HG02884 (cell line): ENCODE data around the gene MAGI2.

Experiments
- ATAC-seq: cut with Tn5 transposase; IDR thresholded peaks from one replicate; pipeline ENCODE4 v1.9.1; 2021; ENCODE audit warnings: mild to moderate bottlenecking, moderate library complexity; ENCODE audit not compliant: unreplicated experiment

Gene MAGI2

DNA sequence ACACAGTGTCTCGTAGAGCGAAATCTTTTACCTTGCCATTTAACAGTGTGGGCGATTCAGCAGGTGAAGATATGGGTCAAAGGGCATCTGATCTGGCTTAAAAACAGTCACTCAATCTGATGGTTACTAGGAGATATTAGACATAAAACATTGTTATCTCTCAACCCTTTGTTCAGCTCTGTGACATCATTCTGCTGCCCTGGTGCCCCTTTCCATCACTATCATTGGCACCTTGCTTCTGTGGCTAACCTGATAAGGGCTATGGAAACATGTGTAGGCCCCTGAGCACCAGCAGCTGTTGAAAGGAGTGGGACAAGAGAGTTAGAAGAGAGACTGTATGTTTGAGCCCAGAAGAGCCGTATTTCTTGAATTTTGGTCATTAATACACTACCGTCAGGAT lies 1004.6 kb downstream of the MAGI2 start:
- ATAC-seq: no peak

GRCh38 chr7:78444267-78444666 lies 1009.2 kb downstream of the MAGI2 start:
- ATAC-seq: no peak

- no peak for ATAC-seq
Measured at GRCh38 chr7:78443811-78444210, 1009.7 kb downstream of the MAGI2 start.

DNA sequence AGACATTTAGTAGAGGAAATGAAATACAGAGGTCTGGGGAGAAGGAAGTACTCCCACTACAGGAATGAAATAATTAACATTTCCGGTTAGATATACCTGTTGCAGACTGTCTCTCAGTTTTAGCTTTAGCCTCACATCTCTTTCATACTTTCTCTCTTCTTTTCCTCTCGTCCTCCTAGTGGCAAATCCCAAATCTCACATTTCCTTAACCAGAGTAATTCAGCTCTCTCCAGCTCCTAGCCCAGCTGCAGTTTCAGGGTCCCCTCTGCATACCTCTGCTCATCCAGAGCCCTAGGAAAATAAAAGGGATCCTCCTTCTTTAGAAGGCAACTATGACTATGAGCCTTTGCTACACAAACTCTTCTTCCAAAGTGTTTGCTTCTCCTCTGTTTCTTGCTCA lies 1011.7 kb downstream of the MAGI2 start:
- no peak for ATAC-seq

GRCh38 chr7:78438433-78438832 lies 1015.0 kb downstream of the MAGI2 start:
- ATAC-seq: no peak

DNA sequence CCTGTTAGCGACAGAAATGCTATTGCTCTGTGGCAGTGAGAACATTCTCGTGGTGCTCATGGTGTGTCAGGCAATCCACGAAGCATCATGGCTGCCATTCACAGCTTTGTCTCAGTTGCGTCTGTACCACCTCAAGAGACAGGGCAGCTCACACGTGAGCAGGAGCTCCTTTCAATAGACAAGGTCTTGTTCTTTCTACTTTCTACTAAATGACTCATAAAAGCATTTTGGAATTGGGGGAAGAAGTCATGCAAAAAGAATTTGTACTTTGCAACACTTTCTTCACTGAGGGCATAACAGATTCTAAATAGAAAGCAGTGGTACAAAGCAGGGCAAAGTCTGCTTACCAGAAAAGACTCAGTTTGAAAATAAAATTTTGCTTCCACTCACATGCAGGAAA lies 1016.3 kb downstream of the MAGI2 start:
- no peak for ATAC-seq

DNA sequence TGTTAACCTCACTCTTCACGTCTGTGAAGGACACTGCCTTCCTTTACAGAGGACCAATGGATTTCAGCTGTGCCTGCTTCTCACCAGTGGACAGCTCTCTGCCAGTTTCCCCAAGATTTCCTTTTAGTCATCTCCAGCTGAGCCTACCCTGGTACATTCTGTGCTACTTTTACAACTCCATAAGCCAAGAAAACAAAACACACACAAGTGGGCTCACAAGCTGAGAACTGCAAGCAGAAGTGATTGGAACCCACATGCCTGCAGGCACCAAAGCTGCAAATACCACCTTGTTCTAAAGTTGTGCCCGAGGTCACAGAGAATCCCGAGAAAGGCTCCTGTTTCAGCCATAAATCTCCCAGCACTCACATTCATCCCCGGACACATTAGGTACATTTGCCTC lies 1018.1 kb downstream of the MAGI2 start:
- no peak for ATAC-seq

GRCh38 chr7:78434281-78434680 lies 1019.2 kb downstream of the MAGI2 start:
- ATAC-seq: no peak

- no peak for ATAC-seq
Measured at GRCh38 chr7:78433421-78433820, 1020.0 kb downstream of the MAGI2 start.

GRCh38 chr7:78429878-78430277 lies 1023.6 kb downstream of the MAGI2 start:
- no peak for ATAC-seq

DNA sequence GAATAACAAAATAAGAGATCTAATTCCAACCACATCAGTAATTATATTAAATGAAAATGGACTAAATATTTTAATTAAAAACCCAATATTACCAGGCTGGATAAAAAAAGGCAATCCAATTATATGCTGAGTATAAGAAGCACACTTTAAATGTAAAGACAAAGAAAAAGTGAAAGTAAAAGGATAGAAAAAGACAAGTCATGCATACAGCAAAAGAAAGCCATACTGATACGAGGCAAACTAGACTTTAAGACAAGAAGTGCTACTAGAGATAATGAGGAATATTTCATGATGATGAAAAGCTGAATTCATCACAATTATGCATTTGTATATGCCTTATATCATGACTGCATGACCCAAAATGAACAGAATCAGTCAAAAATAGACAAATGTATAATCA lies 1026.3 kb downstream of the MAGI2 start:
- peak; percentile 50 for ATAC-seq

GRCh38 chr7:78420001-78420400 lies 1033.5 kb downstream of the MAGI2 start:
- ATAC-seq: no peak

GRCh38 chr7:78417180-78417853 lies 1036.2 kb downstream of the MAGI2 start:
- ATAC-seq: no peak

DNA sequence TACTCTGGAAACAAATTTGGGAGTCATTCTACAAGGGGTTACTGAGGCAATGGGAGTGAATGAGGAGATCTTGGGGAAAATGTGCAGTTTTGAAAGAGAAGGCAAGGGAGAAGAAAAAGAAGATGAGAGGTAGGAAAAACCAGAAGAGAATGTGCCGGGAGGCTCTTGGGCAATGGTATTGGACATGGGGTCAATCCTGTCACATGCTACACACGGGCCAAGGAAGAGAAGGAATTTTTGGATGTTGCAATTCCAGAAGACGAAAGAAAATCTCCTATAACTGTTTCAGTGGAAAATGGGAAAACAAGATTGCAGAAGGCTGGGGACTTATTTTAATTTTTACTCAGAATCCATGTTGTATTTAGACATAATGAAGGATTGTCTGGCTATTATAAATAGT lies 1039.9 kb downstream of the MAGI2 start:
- ATAC-seq: no peak

DNA sequence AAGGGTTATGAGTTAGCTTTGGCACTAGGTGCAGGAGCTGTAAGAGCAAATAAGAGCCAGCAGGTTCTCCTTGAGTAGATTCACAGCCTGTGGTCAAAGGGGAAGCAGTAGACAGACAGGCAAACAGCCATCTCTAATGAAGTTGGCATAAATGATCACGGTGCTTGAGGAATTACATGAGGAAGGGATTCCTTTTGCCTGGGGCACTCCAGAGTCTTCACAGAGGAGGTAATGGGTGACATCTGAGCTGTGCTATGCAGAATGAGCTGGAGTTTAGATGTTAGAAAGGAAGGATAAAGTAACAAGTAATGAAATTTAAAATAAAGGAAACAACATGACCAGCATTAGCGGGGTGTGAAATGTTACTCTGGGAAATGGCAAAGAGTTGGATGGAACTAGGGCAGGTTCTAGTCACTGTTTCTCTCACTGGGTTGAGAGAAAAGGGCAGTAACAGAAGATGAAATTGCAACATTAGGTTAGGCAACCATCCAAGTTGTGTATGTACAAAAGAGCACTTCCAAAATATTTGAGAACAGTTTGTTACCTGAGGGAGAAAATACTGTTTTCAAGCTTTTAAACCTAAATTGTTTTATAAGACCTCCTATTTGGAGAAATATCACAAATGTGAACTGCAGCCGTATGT lies 1041.1 kb downstream of the MAGI2 start:
- ATAC-seq: no peak

GRCh38 chr7:78407031-78407430 lies 1046.4 kb downstream of the MAGI2 start:
- no peak for ATAC-seq

GRCh38 chr7:78406531-78406930 lies 1046.9 kb downstream of the MAGI2 start:
- no peak for ATAC-seq

- no peak for ATAC-seq
Measured at GRCh38 chr7:78402096-78402495, 1051.4 kb downstream of the MAGI2 start.

GRCh38 chr7:78400038-78400437 lies 1053.4 kb downstream of the MAGI2 start:
- ATAC-seq: no peak

GRCh38 chr7:78399033-78399769 lies 1054.3 kb downstream of the MAGI2 start:
- ATAC-seq: no peak

- no peak for ATAC-seq
Measured at GRCh38 chr7:78398576-78398975, 1054.9 kb downstream of the MAGI2 start.

DNA sequence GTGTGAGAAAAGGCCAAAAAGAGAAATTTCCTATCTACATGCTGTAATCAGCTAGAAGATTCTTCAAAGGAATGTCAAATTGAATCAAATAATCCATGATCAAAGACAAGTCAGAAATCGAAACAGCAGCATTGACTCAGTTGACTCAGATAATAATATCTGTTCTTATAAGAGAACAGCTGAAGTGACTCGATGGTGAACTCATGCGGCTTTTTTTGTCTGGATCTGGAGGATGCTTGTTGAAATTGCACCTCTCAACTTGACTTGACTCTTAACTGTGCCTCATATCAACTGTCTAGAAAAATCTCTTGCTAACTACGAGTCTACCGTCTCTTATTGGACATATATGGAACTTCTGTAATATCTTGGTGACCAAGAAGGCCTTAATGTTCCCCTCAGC lies 1055.4 kb downstream of the MAGI2 start:
- ATAC-seq: no peak
